Measurements from ENCODE around the gene SERPINE1. TPM values are rescaled to one million over a fixed set of nuclear protein-coding genes. Genes with fewer than 3 reads are reported as not detected.
A peak's percentile ranks its signal among the peaks of the same experiment; 100 is the strongest.

Gene SERPINE1
- total and polyA plus RNA-seq, 2 of the 13 experiments (the other 11 are each of a cell fraction or from before 2014, with no cell fraction given), result 21.2 to 1,576 TPM

DNA sequence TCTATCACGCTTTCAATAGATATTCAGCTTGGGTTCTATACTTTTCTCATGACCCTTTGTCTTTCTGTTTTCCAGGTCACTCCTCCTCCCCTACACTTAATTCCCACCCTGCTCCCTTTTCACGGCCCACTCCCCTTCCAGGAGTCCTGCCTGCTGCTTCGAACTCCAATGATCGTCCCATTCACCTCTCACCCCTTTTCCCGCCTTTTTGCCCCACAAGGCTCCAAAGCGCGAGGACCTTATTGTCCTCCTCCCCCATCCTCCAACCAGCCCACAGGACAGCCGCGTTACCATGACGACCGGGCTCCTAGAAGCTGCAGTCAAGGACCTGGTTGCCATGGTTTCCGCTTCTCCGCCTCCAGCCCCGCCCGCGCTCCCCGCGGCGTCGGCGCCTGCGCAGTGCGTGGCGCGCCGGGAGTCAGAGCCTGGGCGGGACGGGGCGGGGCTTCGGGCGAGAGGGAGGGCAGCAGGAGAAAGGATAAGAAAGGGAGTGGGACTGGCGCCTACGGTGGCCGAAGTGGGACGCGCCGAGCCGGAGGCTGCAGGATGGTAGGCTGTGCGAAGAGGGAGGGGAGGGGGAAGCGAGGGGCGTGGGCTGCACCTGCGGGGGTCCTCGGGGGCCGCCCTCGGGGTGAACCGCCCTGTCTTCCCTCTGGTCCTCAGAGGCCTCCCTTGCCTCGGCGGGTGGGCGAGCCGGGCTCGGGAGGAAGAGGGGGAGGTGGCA, 27.2 kb downstream of the SERPINE1 start, which contains the start of gene AP1S1:
Gene AP1S1 (plus strand): TSS at position 508 of the 724 bp plus-strand sequence. CDS start 39 bp downstream, at position 547.
- peaks cover 8% of the 10 kb centered on the region for H3K79me2 ChIP-seq (ENCODE audit: insufficient read depth, low read length)
- H4K20me1 ChIP-seq (ENCODE audit: insufficient read depth, low read length), result no peaks in the 10 kb centered on the region
- ChIA-PET CTCF (ENCODE audit: low intra/inter-chr PET ratio, low total read pairs) (no interaction called here), POLR2A (interaction anchor here (1.0 kb wide), 2 partner anchors 27 to 32 kb away, joined by 3 to 4 read pairs; partner anchors contain the start of gene SERPINE1)
- in situ Hi-C loops (cut with HindIII; ENCODE audit: extremely low pct_ligation_motif_present, low pct_unique_long_range_greater_than_20kb) (no loop called here), intact Hi-C loops (cut with micrococcal nuclease; ENCODE audit: unreplicated experiment) (no loop called here)
- peak within 1 kb of the TSS; percentile 83 to 95 (median 85) for H3K4me3 ChIP-seq (replicated peaks in 1 of 3; ENCODE audit: insufficient read depth in 1 of 3, low read depth in 2 of 3, low read length in 3 of 3)
- H3K27ac ChIP-seq (ENCODE audit: extremely low read length, insufficient read depth, low read length), result peak within 1 kb of the TSS; percentile 38
- no TSS peak for BruUV-seq (replicated peaks)
- peak within 1 kb of the TSS; percentile 78 for H3K9ac ChIP-seq (ENCODE audit: insufficient read depth, low read depth, low read length)
- ATAC-seq (peak; percentile 94), DNase-seq (ENCODE audit: low spot score) (peak; percentile 96), FAIRE-seq (peak; percentile 88)
- H3K9me3 ChIP-seq (ENCODE audit: low read length), result no peaks in the 10 kb centered on the region
- peaks cover 12% of the 10 kb centered on the region for H3K4me1 ChIP-seq (ENCODE audit: insufficient read depth, low read length)
- no peaks in the 10 kb centered on the region; a peak in 1 of 5 replicates for H3K27me3 ChIP-seq (ENCODE audit: control insufficient read depth in 1 of 2, insufficient read depth in 2 of 2, low read length in 2 of 2)
- peak within 1 kb of the TSS; percentile 93 for H3K4me2 ChIP-seq (ENCODE audit: low read depth, low read length)
- no peak within 1 kb of the TSS for H2AFZ ChIP-seq (ENCODE audit: low read length)
- WGBS (ENCODE audit: low lambda C conversion rate), result 2% methylated on average over 45 of the region's 51 CpGs
- peaks cover 0 to 14% of the 10 kb centered on the region in 2 experiments; a peak in 4 of 5 replicates for H3K36me3 ChIP-seq (replicated peaks in 1 of 2; ENCODE audit: control insufficient read depth in 1 of 2, insufficient read depth in 2 of 2, low read length in 2 of 2)
- peak; percentile 57 for TF ChIP-seq PHF20 (CRISPR knock-in tag; IDR thresholded peaks at IDR 0.05)
- TF ChIP-seq KDM5A (IDR thresholded peaks at IDR 0.05; ENCODE audit: borderline replicate concordance, low read length), result peak; percentile 70; the same call in 1 of the 2 replicates
- 0 out of 2 replicates have a peak, but pooled peaks have one; percentile 12 for TF ChIP-seq MEIS2 (CRISPR knock-in tag; IDR thresholded peaks at IDR 0.05)
- peak in 1 of 2 experiments; percentile 41; a peak in 1 of 4 replicates for TF ChIP-seq KLF16 (CRISPR knock-in tag; IDR thresholded peaks at IDR 0.05)
- peak; percentile 42; the same call in 1 of the 2 replicates for TF ChIP-seq ZMYM4 (CRISPR knock-in tag; IDR thresholded peaks at IDR 0.05)
- TF ChIP-seq, protein P1, sequence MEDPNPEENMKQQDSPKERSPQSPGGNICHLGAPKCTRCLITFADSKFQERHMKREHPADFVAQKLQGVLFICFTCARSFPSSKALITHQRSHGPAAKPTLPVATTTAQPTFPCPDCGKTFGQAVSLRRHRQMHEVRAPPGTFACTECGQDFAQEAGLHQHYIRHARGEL (CRISPR knock-in tag; IDR thresholded peaks at IDR 0.05), result no peak
- TF ChIP-seq SOX13 (IDR thresholded peaks at IDR 0.05), result no peak
- no peak; a peak in 1 of 4 replicates for TF ChIP-seq SOX13 (CRISPR knock-in tag; conservative IDR thresholded peaks at IDR 0.05 in 1 of 2, IDR thresholded peaks at IDR 0.05 in 1 of 2)
- TF ChIP-seq ZNF441 (CRISPR knock-in tag; IDR thresholded peaks at IDR 0.05; ENCODE audit: borderline replicate concordance), result 0 out of 2 replicates have a peak, but pooled peaks have one; percentile 8
- peak; percentile 44; the same call in 1 of the 2 replicates for TF ChIP-seq TAF1 (CRISPR knock-in tag; IDR thresholded peaks at IDR 0.05)
- TF ChIP-seq DNMT1 (CRISPR knock-in tag; IDR thresholded peaks at IDR 0.05), result 0 out of 2 replicates have a peak, but pooled peaks have one; percentile 51
- TF ChIP-seq, protein P2, sequence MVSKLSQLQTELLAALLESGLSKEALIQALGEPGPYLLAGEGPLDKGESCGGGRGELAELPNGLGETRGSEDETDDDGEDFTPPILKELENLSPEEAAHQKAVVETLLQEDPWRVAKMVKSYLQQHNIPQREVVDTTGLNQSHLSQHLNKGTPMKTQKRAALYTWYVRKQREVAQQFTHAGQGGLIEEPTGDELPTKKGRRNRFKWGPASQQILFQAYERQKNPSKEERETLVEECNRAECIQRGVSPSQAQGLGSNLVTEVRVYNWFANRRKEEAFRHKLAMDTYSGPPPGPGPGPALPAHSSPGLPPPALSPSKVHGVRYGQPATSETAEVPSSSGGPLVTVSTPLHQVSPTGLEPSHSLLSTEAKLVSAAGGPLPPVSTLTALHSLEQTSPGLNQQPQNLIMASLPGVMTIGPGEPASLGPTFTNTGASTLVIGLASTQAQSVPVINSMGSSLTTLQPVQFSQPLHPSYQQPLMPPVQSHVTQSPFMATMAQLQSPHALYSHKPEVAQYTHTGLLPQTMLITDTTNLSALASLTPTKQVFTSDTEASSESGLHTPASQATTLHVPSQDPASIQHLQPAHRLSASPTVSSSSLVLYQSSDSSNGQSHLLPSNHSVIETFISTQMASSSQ (IDR thresholded peaks at IDR 0.05; ENCODE audit: low read depth), result no peak
- TF ChIP-seq, protein P2 (CRISPR knock-in tag; IDR thresholded peaks at IDR 0.05; ENCODE audit: borderline replicate concordance), result no peak
- TF ChIP-seq, protein P3, sequence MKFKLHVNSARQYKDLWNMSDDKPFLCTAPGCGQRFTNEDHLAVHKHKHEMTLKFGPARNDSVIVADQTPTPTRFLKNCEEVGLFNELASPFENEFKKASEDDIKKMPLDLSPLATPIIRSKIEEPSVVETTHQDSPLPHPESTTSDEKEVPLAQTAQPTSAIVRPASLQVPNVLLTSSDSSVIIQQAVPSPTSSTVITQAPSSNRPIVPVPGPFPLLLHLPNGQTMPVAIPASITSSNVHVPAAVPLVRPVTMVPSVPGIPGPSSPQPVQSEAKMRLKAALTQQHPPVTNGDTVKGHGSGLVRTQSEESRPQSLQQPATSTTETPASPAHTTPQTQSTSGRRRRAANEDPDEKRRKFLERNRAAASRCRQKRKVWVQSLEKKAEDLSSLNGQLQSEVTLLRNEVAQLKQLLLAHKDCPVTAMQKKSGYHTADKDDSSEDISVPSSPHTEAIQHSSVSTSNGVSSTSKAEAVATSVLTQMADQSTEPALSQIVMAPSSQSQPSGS (CRISPR knock-in tag; IDR thresholded peaks at IDR 0.05), result no peak
- no peak for TF ChIP-seq ZFP41 (CRISPR knock-in tag; IDR thresholded peaks at IDR 0.05; ENCODE audit: borderline replicate concordance)
- peak; percentile 43; the same call in 1 of the 2 replicates for TF ChIP-seq IRF2 (CRISPR knock-in tag; IDR thresholded peaks at IDR 0.05)
- peak; percentile 27; the same call in 1 of the 2 replicates for TF ChIP-seq GATAD2A (CRISPR knock-in tag; IDR thresholded peaks at IDR 0.05)
- peak; percentile 51 for TF ChIP-seq SALL1 (CRISPR knock-in tag; IDR thresholded peaks at IDR 0.05)
- TF ChIP-seq ETV5 (CRISPR knock-in tag; IDR thresholded peaks at IDR 0.05; ENCODE audit: borderline replicate concordance), result peak; percentile 12; the same call in 1 of the 2 replicates

Measured in HepG2 (cell line).